Breast epithelium (tissue), 4 donors: Measurements from ENCODE around the gene PSIP1. TPM values are rescaled to one million over a fixed set of nuclear protein-coding genes. Genes with fewer than 3 reads are reported as not detected.

Source experiments
- DNase-seq, 2 donors: peaks; one replicate each; pipeline ENCODE4 v3.0.0-alpha.2; 2019; ENCODE audit warnings: low spot score in 2 of 2
- H3K27ac ChIP-seq, 2 donors: fragments of 200-600 bp; sonication (generic) in 1 of 2; one replicate each; pipeline ENCODE4 v1.5.1; 2016 to 2019; ENCODE audit warnings: mild to moderate bottlenecking in 1 of 2
- H3K27me3 ChIP-seq, 2 donors: fragments of 200-600 bp; sonication (generic) in 1 of 2; one replicate each; pipeline versions ENCODE4 v1.5.1 to v1.6.0; 2017 to 2019; ENCODE audit warnings: control low read depth in 1 of 2, mild to moderate bottlenecking in 1 of 2
- H3K36me3 ChIP-seq: fragments of 200-600 bp; one replicate; pipeline ENCODE4 v1.5.1; 2019
- H3K4me1 ChIP-seq, 2 donors: fragments of 200-600 bp; sonication (generic); one replicate each; pipeline ENCODE4 v1.5.1; 2016 to 2019; ENCODE audit warnings: control low read depth in 1 of 2
- H3K4me3 ChIP-seq, 3 donors: fragments of 200-600 bp; sonication (generic); 1 replicate in 2 of 3; 2 replicates in 1 of 3; pipeline ENCODE4 v1.5.1; 2016 to 2019; ENCODE audit warnings: mild to moderate bottlenecking in 3 of 3, moderate library complexity in 2 of 3
- H3K9me3 ChIP-seq, 2 donors: fragments of 200-600 bp; sonication (generic) in 1 of 2; one replicate each; pipeline ENCODE4 v1.5.1; 2016 to 2019; ENCODE audit warnings: control low read depth in 1 of 2
- POLR2A ChIP-seq: fragments of 450-650 bp; IDR thresholded peaks from one replicate; pipeline ENCODE4 v1.6.1; 2016; ENCODE audit warnings: antibody characterized with exemption, mild to moderate bottlenecking, moderate library complexity
- POLR2AphosphoS5 ChIP-seq, 3 donors: sonication (generic); formaldehyde crosslinking; IDR thresholded peaks; one replicate each; pipeline ENCODE4 v1.6.1; 2017; ENCODE audit warnings: antibody characterized with exemption in 3 of 3
- intact Hi-C: fragments of 100-400 bp; cut with DNase I; formaldehyde crosslinking; loops from one replicate; pipeline ENCODE4 v1.15.1; 2023; ENCODE audit warnings: low total_unique reads
- total RNA-seq, 3 donors: library from RNA; depleted of rRNA; stranded (reverse); fragments of >200 nt; gene quantifications; one replicate each; pipeline ENCODE4 v1.1.0, GENCODE V29; 2016
- TF ChIP-seq, protein P1 (sequence below), 3 donors: fragments of 450-650 bp; IDR thresholded peaks; one replicate each; pipeline ENCODE4 v1.5.1; 2016 to 2017; ENCODE audit warnings: antibody characterized with exemption in 3 of 3, mild to moderate bottlenecking in 3 of 3, moderate library complexity in 3 of 3

PSIP1 gene
- total RNA-seq, 3 donors from 2014 or later, result 28.0 to 39.1 (median 39.0) TPM

DNA sequence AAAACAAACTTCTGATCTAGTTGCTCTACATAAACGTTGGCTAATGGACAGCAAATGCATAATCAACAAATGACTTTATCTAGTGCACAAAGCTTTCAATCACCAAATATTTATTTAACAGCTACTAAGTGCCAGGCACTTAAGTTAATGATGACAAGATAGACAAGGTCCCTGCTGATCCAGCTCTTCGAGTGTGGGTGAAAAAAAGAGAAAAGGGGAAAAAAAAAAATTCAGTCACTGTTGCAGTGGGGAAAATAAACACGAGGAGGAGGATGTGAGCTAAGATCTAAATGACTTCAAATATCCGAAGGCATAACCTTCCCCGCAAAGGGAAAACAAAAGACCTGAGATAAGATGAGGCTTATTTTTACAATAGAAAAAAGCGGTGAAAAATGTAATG is 9.6 kb downstream of the PSIP1 start:
- H3K27me3 ChIP-seq, result no peaks in the 10 kb centered on the region
- no peak overlapping the region for H3K27ac ChIP-seq
- no peaks in the 10 kb centered on the region for H3K4me1 ChIP-seq
- no peaks in the 10 kb centered on the region for H3K36me3 ChIP-seq
- intact Hi-C loops, result loop anchor here (10.0 kb wide), 1 partner anchor 614 kb away; no protein-coding TSS in a partner anchor
- no peak for TF ChIP-seq POLR2A
- no peak for TF ChIP-seq POLR2AphosphoS5 (IDR thresholded peaks at IDR 0.05)
- TF ChIP-seq, protein P1, sequence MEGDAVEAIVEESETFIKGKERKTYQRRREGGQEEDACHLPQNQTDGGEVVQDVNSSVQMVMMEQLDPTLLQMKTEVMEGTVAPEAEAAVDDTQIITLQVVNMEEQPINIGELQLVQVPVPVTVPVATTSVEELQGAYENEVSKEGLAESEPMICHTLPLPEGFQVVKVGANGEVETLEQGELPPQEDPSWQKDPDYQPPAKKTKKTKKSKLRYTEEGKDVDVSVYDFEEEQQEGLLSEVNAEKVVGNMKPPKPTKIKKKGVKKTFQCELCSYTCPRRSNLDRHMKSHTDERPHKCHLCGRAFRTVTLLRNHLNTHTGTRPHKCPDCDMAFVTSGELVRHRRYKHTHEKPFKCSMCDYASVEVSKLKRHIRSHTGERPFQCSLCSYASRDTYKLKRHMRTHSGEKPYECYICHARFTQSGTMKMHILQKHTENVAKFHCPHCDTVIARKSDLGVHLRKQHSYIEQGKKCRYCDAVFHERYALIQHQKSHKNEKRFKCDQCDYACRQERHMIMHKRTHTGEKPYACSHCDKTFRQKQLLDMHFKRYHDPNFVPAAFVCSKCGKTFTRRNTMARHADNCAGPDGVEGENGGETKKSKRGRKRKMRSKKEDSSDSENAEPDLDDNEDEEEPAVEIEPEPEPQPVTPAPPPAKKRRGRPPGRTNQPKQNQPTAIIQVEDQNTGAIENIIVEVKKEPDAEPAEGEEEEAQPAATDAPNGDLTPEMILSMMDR (IDR thresholded peaks at IDR 0.05), result no peak
- H3K9me3 ChIP-seq, result no peaks in the 10 kb centered on the region
- no peak for DNase-seq
- H3K4me3 ChIP-seq, result no peak overlapping the region

DNA sequence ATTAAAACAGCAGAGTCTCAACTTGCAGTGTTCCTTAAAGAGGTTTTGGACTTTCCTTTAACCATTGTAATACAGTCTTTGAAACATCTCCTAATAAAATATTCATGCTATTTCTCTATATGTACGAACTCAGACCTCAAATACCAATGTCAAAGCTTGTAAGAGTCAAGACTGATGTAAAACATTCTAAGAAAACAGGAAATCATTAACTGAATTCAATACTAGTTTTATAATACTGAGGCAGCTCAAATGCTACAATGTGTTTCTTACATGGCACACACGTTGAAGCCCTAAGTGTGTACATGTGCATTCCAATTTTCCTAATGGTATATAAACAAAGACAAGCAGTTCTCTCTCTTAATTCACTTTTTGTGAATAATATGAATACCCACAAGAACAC is 11.6 kb downstream of the PSIP1 start:
- TF ChIP-seq, protein P1 (IDR thresholded peaks at IDR 0.05), result no peak
- no peak for TF ChIP-seq POLR2A
- TF ChIP-seq POLR2AphosphoS5 (IDR thresholded peaks at IDR 0.05), result no peak
- H3K4me3 ChIP-seq, result no peak overlapping the region
- H3K36me3 ChIP-seq, result no peaks in the 10 kb centered on the region
- no peak overlapping the region for H3K27ac ChIP-seq
- H3K4me1 ChIP-seq, result no peaks in the 10 kb centered on the region
- H3K27me3 ChIP-seq, result no peaks in the 10 kb centered on the region
- intact Hi-C loops, result no loop called here
- no peaks in the 10 kb centered on the region for H3K9me3 ChIP-seq
- no peak for DNase-seq

DNA sequence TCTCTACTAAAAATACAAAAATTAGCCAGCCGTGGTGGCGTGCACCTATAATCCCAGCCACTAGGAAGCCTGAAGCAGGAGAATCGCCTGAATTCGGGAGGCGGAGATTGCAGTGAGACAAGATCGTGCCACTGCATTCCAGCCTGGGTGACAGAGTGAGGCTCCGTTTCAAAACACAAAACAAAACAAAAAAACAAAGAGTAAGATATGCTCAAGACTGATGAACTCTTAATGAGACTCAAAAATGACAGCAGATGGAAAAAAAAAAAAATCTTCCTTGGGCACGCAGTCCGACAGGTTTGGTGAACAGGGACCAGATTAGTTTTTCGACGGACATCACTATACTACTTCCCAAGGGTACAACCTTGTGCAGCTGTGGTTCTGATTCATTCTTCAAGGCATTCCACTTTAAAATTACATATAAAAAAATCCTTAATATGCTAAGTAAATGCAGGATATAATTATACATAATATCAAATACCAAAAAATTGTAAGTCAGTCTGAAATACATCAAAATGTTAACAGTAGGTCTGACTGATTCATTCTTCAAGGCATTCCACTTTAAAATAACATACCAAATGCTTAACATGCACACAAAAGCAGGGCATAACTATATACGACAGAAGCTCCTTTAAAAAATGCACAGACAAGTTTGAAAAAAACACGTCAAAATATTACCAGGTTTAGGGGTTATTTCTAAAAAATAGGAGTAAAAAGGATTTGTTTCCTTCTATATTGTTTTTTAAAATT is 12.3 kb downstream of the PSIP1 start:
- TF ChIP-seq POLR2A (no peak), POLR2AphosphoS5 (IDR thresholded peaks at IDR 0.05) (no peak)
- TF ChIP-seq, protein P1 (IDR thresholded peaks at IDR 0.05), result no peak

DNA sequence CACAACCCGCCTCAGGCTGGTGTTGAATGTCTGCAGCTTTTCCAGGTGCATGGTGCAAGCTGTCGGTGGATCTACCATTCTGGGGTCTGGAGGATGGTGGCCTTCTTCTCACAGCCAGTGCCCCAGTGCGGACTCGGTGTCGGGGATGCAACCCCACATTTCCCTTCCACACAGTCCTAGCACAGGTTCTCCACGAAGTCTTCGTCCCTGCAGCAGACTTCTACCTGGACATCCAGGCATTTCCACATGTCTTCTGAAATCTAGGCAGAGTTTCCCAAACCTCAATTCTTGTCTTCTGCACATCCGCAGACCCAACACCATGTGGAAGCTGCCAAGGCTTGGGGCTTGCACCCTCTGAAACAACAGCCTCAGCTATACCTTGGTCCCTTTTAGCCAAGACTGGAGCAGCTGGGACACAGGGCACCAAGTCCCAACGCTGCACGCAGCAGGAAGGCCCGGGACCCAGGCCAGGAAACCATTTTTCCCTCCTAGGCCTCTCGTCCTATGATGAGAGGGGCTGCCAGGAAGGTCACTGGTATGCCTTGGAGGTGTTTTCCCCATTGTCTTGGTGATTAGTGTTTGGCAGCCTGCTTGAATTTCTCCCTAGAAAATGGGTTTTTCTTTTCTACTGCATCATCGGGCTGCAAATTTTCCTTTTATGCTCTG is 18.2 kb downstream of the PSIP1 start:
- no peak overlapping the region for H3K27ac ChIP-seq
- no peaks in the 10 kb centered on the region for H3K27me3 ChIP-seq
- no peaks in the 10 kb centered on the region for H3K4me1 ChIP-seq
- H3K9me3 ChIP-seq, result no peaks in the 10 kb centered on the region
- intact Hi-C loops, result no loop called here
- DNase-seq, result no peak
- H3K36me3 ChIP-seq, result no peaks in the 10 kb centered on the region
- TF ChIP-seq, protein P1 (IDR thresholded peaks at IDR 0.05), result no peak
- TF ChIP-seq POLR2AphosphoS5 (IDR thresholded peaks at IDR 0.05) (no peak), POLR2A (no peak)
- H3K4me3 ChIP-seq, result no peak overlapping the region

More for the DNA sequence above, 12.3 kb downstream of the PSIP1 start:
- Histone ChIP-seq H3K4me3 (no peak overlapping the region), H3K27ac (no peak overlapping the region), H3K9me3 (no peaks in the 10 kb centered on the region), H3K36me3 (no peaks in the 10 kb centered on the region), H3K27me3 (no peaks in the 10 kb centered on the region), H3K4me1 (no peaks in the 10 kb centered on the region)
- no peak for DNase-seq
- intact Hi-C loops, result no loop called here

DNA sequence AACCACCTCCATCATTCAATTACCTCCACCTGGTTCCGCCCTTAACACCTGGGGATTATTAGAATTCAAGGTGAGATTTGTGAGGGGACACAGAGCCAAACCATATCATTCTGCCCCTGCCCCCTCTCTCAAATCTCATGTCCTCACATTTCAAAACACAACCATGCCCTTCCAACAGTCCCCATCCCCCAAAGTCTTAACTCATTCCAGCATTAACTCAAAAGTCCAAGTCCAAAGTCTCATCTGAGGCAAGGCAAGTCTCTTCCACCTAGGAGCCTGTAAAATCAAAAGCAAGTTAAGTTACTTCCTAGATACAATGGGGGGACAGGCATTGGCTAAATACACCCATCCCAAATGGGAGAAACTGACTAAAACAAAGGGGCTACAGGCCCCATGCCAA is 18.8 kb downstream of the PSIP1 start:
- Histone ChIP-seq H3K4me3 (no peak overlapping the region), H3K36me3 (no peaks in the 10 kb centered on the region), H3K27ac (no peak overlapping the region), H3K27me3 (no peaks in the 10 kb centered on the region), H3K9me3 (no peaks in the 10 kb centered on the region), H3K4me1 (no peaks in the 10 kb centered on the region)
- TF ChIP-seq POLR2AphosphoS5 (IDR thresholded peaks at IDR 0.05) (no peak), POLR2A (no peak)
- TF ChIP-seq, protein P1 (IDR thresholded peaks at IDR 0.05), result no peak
- no peak for DNase-seq
- intact Hi-C loops, result no loop called here
